ENCODE measurements around the gene MEIS3. TPM values are rescaled to one million over a fixed set of nuclear protein-coding genes. Genes with fewer than 3 reads are reported as not detected.

The MEIS3 gene
- total and polyA plus RNA-seq, 9 of the 15 experiments (the other 6 are each of a cell fraction or from before 2014, with no cell fraction given), result 0.06 to 0.80 (median 0.25) TPM; not detected in 1

DNA sequence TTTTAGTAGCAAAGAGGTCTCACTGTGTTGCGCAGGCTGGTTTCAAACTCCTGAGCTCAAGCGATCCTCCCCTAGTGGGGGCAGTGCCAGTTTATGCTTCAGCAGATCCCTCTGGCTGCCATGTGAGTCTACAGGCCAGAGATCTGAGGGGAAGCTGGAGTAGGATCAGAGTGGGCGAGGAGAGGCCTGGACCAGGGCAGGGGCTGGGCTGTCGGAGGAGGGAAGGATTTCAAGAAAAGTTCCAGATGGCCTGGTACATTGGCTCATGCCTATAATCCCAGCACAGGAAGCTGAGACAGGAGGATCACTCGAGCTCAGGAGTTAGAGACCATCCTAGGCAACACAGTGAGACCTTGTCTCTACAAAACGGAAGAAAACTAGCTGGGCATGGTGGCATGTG is 60.4 kb downstream of the MEIS3 start:
- FAIRE-seq (no peak), ATAC-seq (no peak), DNase-seq (ENCODE audit: extremely low read depth in 1 of 4, low spot score in 3 of 4) (no peak)
- Histone ChIP-seq H3K9me3 (replicated peaks; ENCODE audit: control insufficient read depth, insufficient read depth, low read depth, low read length) (no peaks in the 10 kb centered on the region), H3K27me3 (ENCODE audit: control insufficient read depth in 2 of 2, insufficient read depth in 2 of 2, low read length in 2 of 2) (no peaks in the 10 kb centered on the region), H3K27ac (ENCODE audit: extremely low read depth, low read depth, low read length) (no peak overlapping the region), H3K36me3 (ENCODE audit: control insufficient read depth, insufficient read depth, low read length) (peaks cover 93% of the 10 kb centered on the region), H3K9me1 (ENCODE audit: control insufficient read depth, insufficient read depth, low read length) (no peaks in the 10 kb centered on the region), H3K4me2 (ENCODE audit: insufficient read depth, low read length) (no peak overlapping the region), H3K4me1 (replicated peaks in 1 of 2; ENCODE audit: control insufficient read depth in 2 of 2, insufficient read depth in 2 of 2, low read length in 2 of 2) (peaks cover 0 to 9% of the 10 kb centered on the region in 2 experiments; a peak in 2 of 5 replicates), H3K9ac (ENCODE audit: insufficient read depth in 1 of 2, low read depth in 2 of 2, low read length in 2 of 2) (no peak overlapping the region), H3K79me2 (ENCODE audit: control insufficient read depth, insufficient read depth, low read length) (peaks cover 14% of the 10 kb centered on the region), H4K20me1 (replicated peaks; ENCODE audit: control insufficient read depth, insufficient read depth, low read length) (no peaks in the 10 kb centered on the region), H3K4me3 (no peak overlapping the region), H2AFZ (ENCODE audit: low read depth, low read length) (no peak overlapping the region)
- no peak for TF ChIP-seq ZNF316 (IDR thresholded peaks at IDR 0.05)
- no peak for TF ChIP-seq ZNF830 (CRISPR knock-in tag; IDR thresholded peaks at IDR 0.05)
- TF ChIP-seq NFYB (IDR thresholded peaks at IDR 0.05; ENCODE audit: extremely low read depth, insufficient read length), result no peak
- TF ChIP-seq NELFE (IDR thresholded peaks at IDR 0.05; ENCODE audit: insufficient read depth, insufficient read length), result no peak
- TF ChIP-seq TBP (optimal IDR thresholded peaks at IDR 0.05; ENCODE audit: low read depth, low read length), result no peak
- TF ChIP-seq TCF15 (CRISPR knock-in tag; IDR thresholded peaks at IDR 0.05), result no peak
- no peak for TF ChIP-seq TAF15 (IDR thresholded peaks at IDR 0.05; ENCODE audit: low read depth, low read length)
- no peak for TF ChIP-seq PPARD (CRISPR knock-in tag; IDR thresholded peaks at IDR 0.05)
- no peak for TF ChIP-seq DMBX1 (CRISPR knock-in tag; IDR thresholded peaks at IDR 0.05; ENCODE audit: borderline replicate concordance)
- no peak for TF ChIP-seq ZNF584 (CRISPR knock-in tag; IDR thresholded peaks at IDR 0.05; ENCODE audit: low read depth)
- TF ChIP-seq SMARCC2 (IDR thresholded peaks at IDR 0.05; ENCODE audit: low read depth), result no peak
- TF ChIP-seq PHF20 (IDR thresholded peaks at IDR 0.05; ENCODE audit: partially characterized antibody), result no peak
- TF ChIP-seq KDM4B (IDR thresholded peaks at IDR 0.05; ENCODE audit: borderline replicate concordance in 2 of 2, low read depth in 1 of 2), result no peak
- no peak for TF ChIP-seq ZNF511 (CRISPR knock-in tag; IDR thresholded peaks at IDR 0.05)
- TF ChIP-seq BRF1 (IDR thresholded peaks at IDR 0.05; ENCODE audit: borderline replicate concordance, extremely low read depth, insufficient read length), result no peak
- TF ChIP-seq SOX6 (IDR thresholded peaks at IDR 0.05), result no peak
- TF ChIP-seq SIRT6 (IDR thresholded peaks at IDR 0.05; ENCODE audit: low read depth, low read length), result no peak
- ChIA-PET CTCF (ENCODE audit: low intra/inter-chr PET ratio) (no interaction called here), POLR2A (interaction anchor here (1.0 to 1.3 kb wide), 3 partner anchors 10 to 50 kb away, joined by 3 to 7 read pairs (median 4); partner anchors contain the start of gene DHX34)
- intact Hi-C loops (cut with micrococcal nuclease), result no loop called here
- in situ Hi-C loops (cut with MboI), result no loop called here
- 95% methylated on average over 5 of the region's 6 CpGs for WGBS (ENCODE audit: insufficient coverage, low coverage, missing lambda C conversion rate)
- no TSS peak for BruUV-seq (replicated peaks)
